ENCODE data around the gene ELMOD1.

GRCh38 chr11:107702109-107702660, 111.2 kb downstream of the ELMOD1 start:
- TF ChIP-seq POLR2AphosphoS5 (IDR thresholded peaks at IDR 0.05; ENCODE audit: low read depth, low read length) (no peak), TAF1 (IDR thresholded peaks at IDR 0.05; ENCODE audit: borderline replicate concordance, insufficient read depth, low read length) (no peak), SIN3A (IDR thresholded peaks at IDR 0.05; ENCODE audit: borderline replicate concordance, insufficient read depth, low read length) (no peak), REST (IDR thresholded peaks at IDR 0.05; ENCODE audit: insufficient read depth in 1 of 2, low read depth in 2 of 2, low read length in 2 of 2) (no peak)
